Osteoblast (primary cell): ENCODE results near the gene HTATIP2. TPM values are rescaled to one million over a fixed set of nuclear protein-coding genes. Genes with fewer than 3 reads are reported as not detected.
A peak's percentile ranks its signal among the peaks of the same experiment; 100 is the strongest.

Source experiments
- DNase-seq: peaks from one replicate; pipeline ENCODE4 v3.0.0; 2011; ENCODE audit warnings: low spot score, mixed read lengths; ENCODE audit not compliant: insufficient read length; ENCODE audit errors: missing footprints
- H2AFZ ChIP-seq: 2 replicates; pipeline ENCODE4 v1.6.0; 2011; ENCODE audit warnings: mild to moderate bottlenecking, low read length
- H3K27ac ChIP-seq: 2 replicates; pipeline ENCODE4 v1.5.1; 2011; ENCODE audit warnings: mild to moderate bottlenecking, low read depth, low read length, moderate library complexity
- H3K27me3 ChIP-seq: 2 replicates; pipeline ENCODE4 v1.6.0; 2012; ENCODE audit warnings: mild to moderate bottlenecking, control low read depth, inconsistent platforms, low read length, moderate library complexity; ENCODE audit not compliant: insufficient read depth
- H3K36me3 ChIP-seq: 2 replicates; pipeline ENCODE4 v1.5.1; 2011; ENCODE audit warnings: mild to moderate bottlenecking, low read length, control low read depth, moderate library complexity; ENCODE audit not compliant: insufficient read depth
- H3K4me1 ChIP-seq: 2 replicates; pipeline ENCODE4 v1.5.1; 2011; ENCODE audit warnings: mild to moderate bottlenecking, low read length, control low read depth, moderate library complexity; ENCODE audit not compliant: insufficient read depth
- H3K4me2 ChIP-seq: 2 replicates; pipeline ENCODE4 v1.6.0; 2011; ENCODE audit warnings: mild to moderate bottlenecking, low read length; ENCODE audit not compliant: insufficient read depth
- H3K4me3 ChIP-seq: fragments of 200-600 bp; sonication (generic); 3 replicates; pipeline ENCODE4 v1.5.1; 2012; ENCODE audit warnings: mild to moderate bottlenecking, low read length, inconsistent platforms; ENCODE audit not compliant: insufficient read depth
- H3K79me2 ChIP-seq: 2 replicates; pipeline ENCODE4 v1.6.0; 2012; ENCODE audit warnings: mild to moderate bottlenecking, low read length, control low read depth, inconsistent platforms; ENCODE audit not compliant: insufficient read depth
- H3K9me3 ChIP-seq: 2 replicates; pipeline ENCODE4 v1.5.1; 2011; ENCODE audit warnings: low read depth, low read length, control low read depth
- H4K20me1 ChIP-seq: 2 replicates; pipeline ENCODE4 v1.6.0; 2012; ENCODE audit warnings: mild to moderate bottlenecking, low read length, control low read depth; ENCODE audit not compliant: insufficient read depth
- CTCF ChIP-seq: IDR thresholded peaks from 2 replicates; pipeline ENCODE4 v1.5.1; 2011; ENCODE audit warnings: mild to moderate bottlenecking, low read depth, low read length, moderate library complexity; ENCODE audit errors: extremely low read depth
- total RNA-seq: library from RNA; depleted of rRNA; stranded (reverse); fragments of >200 nt; gene quantifications from 2 replicates; pipeline ENCODE4 v1.2.3, GENCODE V29; 2012

Gene HTATIP2
- total RNA-seq, 1 donor = 46.3 TPM

GRCh38 chr11:20387261-20388095 lies 24.0 kb downstream of the HTATIP2 start, which contains the start of gene PRMT3:
Gene PRMT3 (plus strand): TSS chr11:20387716. CDS start chr11:20387747, 31 bp downstream.
- Histone ChIP-seq H2AFZ (peak within 1 kb of the TSS; percentile 94), H3K27ac (peak within 1 kb of the TSS; percentile 87), H4K20me1 (no peaks in the 10 kb centered on the region), H3K4me2 (peak within 1 kb of the TSS; percentile 99), H3K79me2 (peaks cover 12% of the 10 kb centered on the region), H3K9me3 (no peaks in the 10 kb centered on the region), H3K27me3 (no peaks in the 10 kb centered on the region), H3K4me3 (peak within 1 kb of the TSS; percentile 86), H3K36me3 (peaks cover 12% of the 10 kb centered on the region), H3K4me1 (peaks cover 7% of the 10 kb centered on the region)
- peak; percentile 98 for DNase-seq
- peak; percentile 24 for TF ChIP-seq CTCF

- Histone ChIP-seq H3K4me1 (peaks cover 7% of the 10 kb centered on the region), H3K79me2 (peaks cover 12% of the 10 kb centered on the region), H4K20me1 (no peaks in the 10 kb centered on the region), H2AFZ (peak overlapping the region; percentile 94), H3K4me2 (peak overlapping the region; percentile 99), H3K27ac (peak overlapping the region; percentile 87), H3K36me3 (peaks cover 6% of the 10 kb centered on the region), H3K4me3 (peak overlapping the region; percentile 86), H3K9me3 (no peaks in the 10 kb centered on the region), H3K27me3 (no peaks in the 10 kb centered on the region)
- no peak for TF ChIP-seq CTCF
- peak; percentile 54 for DNase-seq
These were observed 24.9 kb downstream of the HTATIP2 start for GRCh38 chr11:20388096-20389055.

GRCh38 chr11:20397281-20397680 lies 33.8 kb downstream of the HTATIP2 start:
- DNase-seq = peak; percentile 50
- no peaks in the 10 kb centered on the region for H4K20me1 ChIP-seq

More at GRCh38 chr11:20397281-20397680, 33.8 kb downstream of the HTATIP2 start:
- H2AFZ ChIP-seq = no peak overlapping the region
- H3K4me2 ChIP-seq = no peak overlapping the region
- no peak overlapping the region for H3K27ac ChIP-seq
- peak; percentile 75 for TF ChIP-seq CTCF
- H3K4me3 ChIP-seq = no peak overlapping the region
- peaks cover 3% of the 10 kb centered on the region for H3K36me3 ChIP-seq
- no peaks in the 10 kb centered on the region for H3K79me2 ChIP-seq
- H3K4me1 ChIP-seq = no peaks in the 10 kb centered on the region
- H3K9me3 ChIP-seq = no peaks in the 10 kb centered on the region
- no peaks in the 10 kb centered on the region for H3K27me3 ChIP-seq
